ENCODE data around the gene ZBTB7B.

ZBTB7B gene

GRCh38 chr1:155011437-155012025 lies 8.9 kb downstream of the ZBTB7B start:
- no peak for TF ChIP-seq CTCF (IDR thresholded peaks at IDR 0.05; ENCODE audit: low read depth, low read length)
- H3K4me3 ChIP-seq (ENCODE audit: low read depth, low read length) = no peak overlapping the region

GRCh38 chr1:155012026-155012546 lies 9.5 kb downstream of the ZBTB7B start:
- TF ChIP-seq CTCF (IDR thresholded peaks at IDR 0.05; ENCODE audit: low read depth, low read length) = no peak
- H3K4me3 ChIP-seq (ENCODE audit: low read depth, low read length) = no peak overlapping the region

GRCh38 chr1:155012776-155013602 lies 10.4 kb downstream of the ZBTB7B start:
- no peak overlapping the region for H3K4me3 ChIP-seq (ENCODE audit: low read depth, low read length)
- no peak for TF ChIP-seq CTCF (IDR thresholded peaks at IDR 0.05; ENCODE audit: low read depth, low read length)

GRCh38 chr1:155013632-155014031 lies 11.0 kb downstream of the ZBTB7B start:
- no peak overlapping the region for H3K4me3 ChIP-seq (ENCODE audit: low read depth, low read length)
- TF ChIP-seq CTCF (IDR thresholded peaks at IDR 0.05; ENCODE audit: low read depth, low read length) = no peak

GRCh38 chr1:155014709-155015508 lies 12.3 kb downstream of the ZBTB7B start:
- H3K4me3 ChIP-seq (ENCODE audit: low read depth, low read length) = no peak overlapping the region
- no peak for TF ChIP-seq CTCF (IDR thresholded peaks at IDR 0.05; ENCODE audit: low read depth, low read length)

- H3K4me3 ChIP-seq (ENCODE audit: low read depth, low read length) = no peak overlapping the region
- TF ChIP-seq CTCF (IDR thresholded peaks at IDR 0.05; ENCODE audit: low read depth, low read length) = no peak
Observed at GRCh38 chr1:155015527-155016230, 13.1 kb downstream of the ZBTB7B start.

Measured in WI38 (cell line).